Neural progenitor cell (in vitro differentiated cells): Measurements from ENCODE around the gene PAPLN. TPM values are rescaled to one million over a fixed set of nuclear protein-coding genes. Genes with fewer than 3 reads are reported as not detected.

Source experiments
- DNase-seq: peaks from one replicate; pipeline ENCODE4 v3.0.0-alpha.2; 2016; ENCODE audit warnings: low spot score
- H2AFZ ChIP-seq: fragments of 200-600 bp; sonication (generic); replicated peaks from 2 replicates; pipeline ENCODE4 v1.6.1; 2016; ENCODE audit warnings: antibody characterized with exemption
- H3F3A ChIP-seq: fragments of 200-600 bp; sonication (generic); 2 replicates; pipeline ENCODE4 v1.6.1; 2016; ENCODE audit warnings: antibody characterized with exemption, low read depth
- H3K27ac ChIP-seq: fragments of 200-600 bp; sonication (generic); 2 replicates; pipeline ENCODE4 v1.5.1; 2016; ENCODE audit warnings: mild to moderate bottlenecking
- H3K27me3 ChIP-seq: fragments of 200-600 bp; sonication (generic); 2 replicates; pipeline ENCODE4 v1.6.1; 2016; ENCODE audit warnings: mild to moderate bottlenecking, moderate library complexity
- H3K36me3 ChIP-seq: fragments of 200-600 bp; sonication (generic); 2 replicates; pipeline ENCODE4 v1.5.1; 2016
- H3K4me1 ChIP-seq: fragments of 200-600 bp; sonication (generic); 2 replicates; pipeline ENCODE4 v1.6.1; 2016; ENCODE audit warnings: mixed run types
- H3K4me2 ChIP-seq: fragments of 200-600 bp; sonication (generic); 2 replicates; pipeline ENCODE4 v1.6.1; 2016
- H3K4me3 ChIP-seq: fragments of 200-600 bp; sonication (generic); 2 replicates; pipeline ENCODE4 v1.5.1; 2016
- H3K79me2 ChIP-seq: fragments of 200-600 bp; sonication (generic); 2 replicates; pipeline ENCODE4 v1.6.1; 2016; ENCODE audit warnings: low read depth
- H3K9ac ChIP-seq: fragments of 200-600 bp; sonication (generic); 2 replicates; pipeline ENCODE4 v1.6.1; 2016
- H3K9me3 ChIP-seq: fragments of 200-600 bp; sonication (generic); 2 replicates; pipeline ENCODE4 v1.5.1; 2016; ENCODE audit warnings: low read depth
- H4K20me1 ChIP-seq: fragments of 200-600 bp; sonication (generic); 2 replicates; pipeline ENCODE4 v1.6.1; 2016; ENCODE audit warnings: low read depth
- H3K27ac Mint-ChIP-seq: 3 replicates; pipeline ENCODE4 v1.8.0; 2021; ENCODE audit warnings: mixed read lengths
- H3K27me3 Mint-ChIP-seq: 2 replicates; pipeline ENCODE4 v1.8.0; 2022; ENCODE audit warnings: low read depth, mild to moderate bottlenecking, inconsistent platforms, moderate library complexity, mixed read lengths; ENCODE audit not compliant: insufficient read depth
- H3K36me3 Mint-ChIP-seq: 3 replicates; pipeline ENCODE4 v1.8.0; 2021; ENCODE audit warnings: mixed read lengths
- H3K4me1 Mint-ChIP-seq: 3 replicates; pipeline ENCODE4 v1.8.0; 2021; ENCODE audit warnings: mixed read lengths
- H3K4me3 Mint-ChIP-seq: 3 replicates; pipeline ENCODE4 v1.8.0; 2021; ENCODE audit warnings: mild to moderate bottlenecking, moderate library complexity, mixed read lengths
- H3K9me3 Mint-ChIP-seq: 3 replicates; pipeline ENCODE4 v1.8.0; 2020; ENCODE audit warnings: mixed read lengths
- CTCF ChIP-seq: fragments of 200-600 bp; sonication (generic); IDR thresholded peaks from 2 replicates; pipeline ENCODE4 v1.5.1; 2017; ENCODE audit warnings: antibody characterized with exemption, mild to moderate bottlenecking
- EZH2 ChIP-seq: fragments of 200-600 bp; sonication (generic); IDR thresholded peaks from 2 replicates; pipeline ENCODE4 v1.6.1; 2017; ENCODE audit warnings: antibody characterized with exemption, mild to moderate bottlenecking, moderate library complexity
- EZH2phosphoT487 ChIP-seq: fragments of 200-600 bp; sonication (generic); IDR thresholded peaks from 2 replicates; pipeline ENCODE4 v1.6.1; 2017; ENCODE audit warnings: antibody characterized with exemption
- total RNA-seq: library from RNA; depleted of rRNA; stranded (reverse); fragments of >200 nt; gene quantifications from 2 replicates; pipeline ENCODE4 v1.2.3, GENCODE V29; 2015; ENCODE audit warnings: low replicate concordance

PAPLN gene
- total RNA-seq, 1 donor from 2014 or later, result 17.3 TPM

DNA sequence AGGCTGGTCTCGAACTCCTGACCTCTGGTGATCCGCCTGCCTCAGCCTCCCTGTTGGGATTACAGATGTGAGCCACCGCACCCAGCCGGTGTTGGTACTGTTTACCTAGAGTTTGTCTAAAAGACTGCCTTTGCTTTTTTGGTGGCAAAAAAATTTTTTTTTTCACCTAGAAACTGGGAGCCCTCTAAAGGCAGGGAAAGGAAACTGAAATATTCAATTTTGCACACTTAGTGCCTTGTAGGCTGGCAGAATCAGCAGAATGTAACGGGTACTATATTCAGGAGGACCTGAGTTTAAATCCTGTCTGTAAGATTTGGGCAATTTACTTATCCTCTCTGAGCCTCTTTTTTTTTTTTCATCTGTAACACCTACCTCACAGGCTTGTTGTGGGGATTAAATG, 43.6 kb downstream of the PAPLN start:
- no peaks in the 10 kb centered on the region for H3K9me3 ChIP-seq
- no peak overlapping the region for H3K4me2 ChIP-seq
- no peaks in the 10 kb centered on the region for H3K36me3 ChIP-seq
- H3K4me1 ChIP-seq, result peaks cover 15% of the 10 kb centered on the region
- no peak overlapping the region for H2AFZ ChIP-seq
- no peak for DNase-seq
- no peaks in the 10 kb centered on the region for H3K79me2 ChIP-seq
- H3K9ac ChIP-seq, result no peak overlapping the region
- peaks cover 37% of the 10 kb centered on the region for H4K20me1 ChIP-seq
- TF ChIP-seq EZH2 (no peak), EZH2phosphoT487 (no peak), CTCF (no peak)
- H3K4me3 ChIP-seq, result no peak overlapping the region
- no peak overlapping the region for H3K27ac ChIP-seq
- H3K4me3 Mint-ChIP-seq, result no peak overlapping the region
- no peaks in the 10 kb centered on the region for H3K27me3 ChIP-seq
- H3K9me3 Mint-ChIP-seq, result no peaks in the 10 kb centered on the region
- peaks cover 34% of the 10 kb centered on the region for H3F3A ChIP-seq
- peaks cover 2% of the 10 kb centered on the region for H3K27me3 Mint-ChIP-seq
- peaks cover 12% of the 10 kb centered on the region for H3K36me3 Mint-ChIP-seq
- H3K27ac Mint-ChIP-seq, result no peak overlapping the region
- peaks cover 5% of the 10 kb centered on the region for H3K4me1 Mint-ChIP-seq

DNA sequence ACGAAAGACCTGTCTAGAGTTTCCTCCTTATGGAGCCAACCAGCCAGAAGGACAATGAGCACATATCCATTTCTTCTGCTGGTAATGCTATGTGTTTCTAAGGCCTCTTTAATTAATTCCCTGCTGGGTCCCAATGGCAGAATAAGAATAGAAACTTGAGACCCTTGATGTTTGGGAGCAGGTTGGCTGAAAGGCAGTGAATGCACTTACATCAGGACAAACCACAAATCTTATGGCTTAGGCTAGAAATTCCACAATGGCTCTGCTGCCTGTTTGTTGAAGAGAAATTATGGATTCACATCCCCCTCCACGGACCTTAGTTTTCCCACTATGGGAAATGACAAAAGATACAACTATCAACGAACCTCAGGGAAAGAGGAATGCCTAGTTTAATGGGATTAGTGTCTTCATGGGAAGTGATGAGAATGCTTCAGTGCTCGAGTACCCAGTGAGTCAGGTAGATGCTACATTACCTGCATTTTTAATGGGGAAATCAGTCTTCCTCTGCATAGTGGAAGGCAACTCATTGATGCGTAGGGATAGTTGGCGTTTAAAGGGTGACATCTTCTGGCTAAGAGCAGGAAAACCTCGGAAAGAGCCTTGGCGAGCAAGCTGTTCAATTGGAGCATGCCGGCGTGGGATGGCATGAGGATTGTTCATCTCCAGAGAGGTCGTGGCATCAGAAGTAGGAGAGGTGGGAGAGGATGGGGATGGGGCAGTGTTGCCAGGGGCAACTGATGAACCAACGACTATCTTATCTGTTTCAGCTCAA, 46.5 kb downstream of the PAPLN start:
- TF ChIP-seq EZH2phosphoT487 (peak; percentile 78), CTCF (peak; percentile 60), EZH2 (no peak)
- peaks cover 23% of the 10 kb centered on the region for H3K4me1 ChIP-seq
- H3F3A ChIP-seq, result peaks cover 54% of the 10 kb centered on the region
- no peaks in the 10 kb centered on the region for H3K36me3 ChIP-seq
- peak; percentile 76 for DNase-seq
- peaks cover 53% of the 10 kb centered on the region for H4K20me1 ChIP-seq
- peak overlapping the region; percentile 36 for H3K4me2 ChIP-seq
- H3K4me1 Mint-ChIP-seq, result peaks cover 5% of the 10 kb centered on the region
- H3K79me2 ChIP-seq, result no peaks in the 10 kb centered on the region
- no peak overlapping the region for H3K9ac ChIP-seq
- no peak overlapping the region for H3K27ac ChIP-seq
- H3K4me3 ChIP-seq, result no peak overlapping the region
- no peak overlapping the region for H3K4me3 Mint-ChIP-seq
- peaks cover 12% of the 10 kb centered on the region for H3K36me3 Mint-ChIP-seq
- H3K27ac Mint-ChIP-seq, result no peak overlapping the region
- no peak overlapping the region for H2AFZ ChIP-seq
- no peaks in the 10 kb centered on the region for H3K9me3 Mint-ChIP-seq
- peaks cover 2% of the 10 kb centered on the region for H3K27me3 Mint-ChIP-seq
- no peaks in the 10 kb centered on the region for H3K27me3 ChIP-seq
- H3K9me3 ChIP-seq, result no peaks in the 10 kb centered on the region

GRCh38 chr14:73285979-73286378, 48.7 kb downstream of the PAPLN start:
- no peak overlapping the region for H3K9ac ChIP-seq
- H3K9me3 ChIP-seq, result no peaks in the 10 kb centered on the region
- H3K27me3 Mint-ChIP-seq, result peaks cover 2% of the 10 kb centered on the region
- H3K4me3 ChIP-seq, result no peak overlapping the region
- DNase-seq, result no peak
- no peaks in the 10 kb centered on the region for H3K36me3 ChIP-seq
- no peaks in the 10 kb centered on the region for H3K27me3 ChIP-seq
- no peaks in the 10 kb centered on the region for H3K79me2 ChIP-seq
- H3F3A ChIP-seq, result peaks cover 54% of the 10 kb centered on the region
- H3K27ac ChIP-seq, result no peak overlapping the region
- peaks cover 29% of the 10 kb centered on the region for H3K4me1 ChIP-seq
- TF ChIP-seq EZH2 (no peak), CTCF (no peak), EZH2phosphoT487 (no peak)
- no peak overlapping the region for H3K27ac Mint-ChIP-seq
- peaks cover 12% of the 10 kb centered on the region for H3K36me3 Mint-ChIP-seq
- peaks cover 53% of the 10 kb centered on the region for H4K20me1 ChIP-seq
- H3K4me2 ChIP-seq, result no peak overlapping the region
- H3K9me3 Mint-ChIP-seq, result no peaks in the 10 kb centered on the region
- H2AFZ ChIP-seq, result no peak overlapping the region
- H3K4me1 Mint-ChIP-seq, result peaks cover 5% of the 10 kb centered on the region
- H3K4me3 Mint-ChIP-seq, result no peak overlapping the region
